ENCODE data around the gene TNNT2. TPM values are rescaled to one million over a fixed set of nuclear protein-coding genes. Genes with fewer than 3 reads are reported as not detected.

Gene TNNT2
- total RNA-seq, 1 donor from 2014 or later = not detected

- no peak for DNase-seq (ENCODE audit: low read depth in 2 of 2)
Observed at GRCh38 chr1:201357211-201357610, 20.3 kb downstream of the TNNT2 start.

GRCh38 chr1:201356701-201357100 is 20.8 kb downstream of the TNNT2 start:
- DNase-seq (ENCODE audit: low read depth in 2 of 2) = no peak

GRCh38 chr1:201356236-201356635 is 21.2 kb downstream of the TNNT2 start:
- no peak for DNase-seq (ENCODE audit: low read depth in 2 of 2)

GRCh38 chr1:201355471-201355870 is 22.0 kb downstream of the TNNT2 start:
- no peak for DNase-seq (ENCODE audit: low read depth in 2 of 2)

GRCh38 chr1:201354901-201355295 is 22.6 kb downstream of the TNNT2 start:
- DNase-seq (ENCODE audit: low read depth in 2 of 2) = no peak

- DNase-seq (ENCODE audit: low read depth in 2 of 2) = no peak
Observed at GRCh38 chr1:201354151-201354900, 23.2 kb downstream of the TNNT2 start.

GRCh38 chr1:201353186-201353940 is 24.1 kb downstream of the TNNT2 start:
- no peak for DNase-seq (ENCODE audit: low read depth in 2 of 2)

GRCh38 chr1:201351617-201352016 is 25.9 kb downstream of the TNNT2 start:
- no peak for DNase-seq (ENCODE audit: low read depth in 2 of 2)

GRCh38 chr1:201350884-201351283 is 26.6 kb downstream of the TNNT2 start:
- no peak for DNase-seq (ENCODE audit: low read depth in 2 of 2)

- no peak for DNase-seq (ENCODE audit: low read depth in 2 of 2)
Observed at GRCh38 chr1:201350361-201350725, 27.1 kb downstream of the TNNT2 start.

- no peak for DNase-seq (ENCODE audit: low read depth in 2 of 2)
Observed at GRCh38 chr1:201349092-201349491, 28.4 kb downstream of the TNNT2 start.

- DNase-seq (ENCODE audit: low read depth in 2 of 2) = peak; percentile 35 to 44
Observed at GRCh38 chr1:201348211-201348566, 29.3 kb downstream of the TNNT2 start.

GRCh38 chr1:201347498-201348210 is 29.8 kb downstream of the TNNT2 start:
- peak in 1 of 2 donors; percentile 10 for DNase-seq (ENCODE audit: low read depth in 2 of 2)

- DNase-seq (ENCODE audit: low read depth in 2 of 2) = no peak
Observed at GRCh38 chr1:201346987-201347386, 30.5 kb downstream of the TNNT2 start.

GRCh38 chr1:201346337-201346939 is 31.0 kb downstream of the TNNT2 start:
- DNase-seq (ENCODE audit: low read depth in 2 of 2) = peak; percentile 65 to 82

- no peak for DNase-seq (ENCODE audit: low read depth in 2 of 2)
Observed at GRCh38 chr1:201345081-201345355, 32.5 kb downstream of the TNNT2 start.

- no peak for DNase-seq (ENCODE audit: low read depth in 2 of 2)
Observed at GRCh38 chr1:201344206-201345080, 33.0 kb downstream of the TNNT2 start.

GRCh38 chr1:201341377-201341776 is 36.1 kb downstream of the TNNT2 start:
- DNase-seq (ENCODE audit: low read depth in 2 of 2) = no peak

GRCh38 chr1:201336711-201337450 is 40.6 kb downstream of the TNNT2 start:
- no peak for DNase-seq (ENCODE audit: low read depth in 2 of 2)

- DNase-seq (ENCODE audit: low read depth in 2 of 2) = no peak
Observed at GRCh38 chr1:201335901-201336300, 41.6 kb downstream of the TNNT2 start.
